Mesodermal cell (in vitro differentiated cells): ENCODE results near the gene SDK2.

ENCODE experiments used
- H3K27ac ChIP-seq: 2 replicates; pipeline ENCODE4 v1.7.0; 2013; ENCODE audit warnings: mild to moderate bottlenecking, low read depth, low read length, moderate library complexity; ENCODE audit not compliant: severe bottlenecking
- H3K36me3 ChIP-seq: 2 replicates; pipeline ENCODE4 v1.7.1; 2013; ENCODE audit warnings: mild to moderate bottlenecking, low read length, moderate library complexity; ENCODE audit not compliant: control insufficient read depth, insufficient read depth
- H3K4me1 ChIP-seq: one replicate; pipeline ENCODE4 v1.7.1; 2013; ENCODE audit warnings: mild to moderate bottlenecking, low read length; ENCODE audit not compliant: insufficient read depth, control insufficient read depth, poor library complexity, severe bottlenecking
- H3K4me3 ChIP-seq: 2 replicates; pipeline ENCODE4 v1.7.0; 2013; ENCODE audit warnings: low read length, control low read depth, mild to moderate bottlenecking; ENCODE audit not compliant: insufficient read depth, poor library complexity, severe bottlenecking; ENCODE audit errors: extremely low read depth
- H3K9me3 ChIP-seq: 2 replicates; pipeline ENCODE4 v1.7.1; 2013; ENCODE audit warnings: mild to moderate bottlenecking, low read length, moderate library complexity; ENCODE audit not compliant: control insufficient read depth
- WGBS, 2 experiments: methylation state at CpG; one replicate each; pipeline ENCODE4 v1.1.5; 2013; ENCODE audit warnings: missing lambda C conversion rate in 2 of 2; ENCODE audit not compliant: insufficient coverage in 2 of 2; 5-methylcytosine and 5-hydroxymethylcytosine counted together

Gene SDK2

DNA sequence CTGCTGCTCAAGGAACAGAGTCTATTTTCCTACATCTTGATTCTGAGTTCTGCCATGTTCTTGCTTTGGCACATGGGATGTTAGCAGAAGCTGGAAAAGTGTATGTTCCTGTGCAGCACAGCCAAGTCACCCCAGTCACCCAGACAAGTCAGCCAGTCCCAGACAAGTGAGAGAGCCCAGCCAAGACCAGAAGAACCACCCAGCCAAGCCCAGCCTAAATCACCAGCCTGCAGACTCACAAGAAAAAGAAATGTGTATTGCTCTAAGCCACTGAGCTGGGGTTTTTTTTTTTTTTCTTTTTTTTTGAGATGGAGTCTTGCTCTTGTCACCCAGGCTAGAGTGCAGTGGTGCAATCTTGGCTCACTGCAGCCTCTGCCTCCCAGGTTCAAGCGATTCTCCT is 191.2 kb downstream of the SDK2 start:
- Histone ChIP-seq H3K36me3 (peaks cover 9% of the 10 kb centered on the region), H3K9me3 (no peaks in the 10 kb centered on the region), H3K27ac (no peak overlapping the region), H3K4me3 (no peak overlapping the region), H3K4me1 (no peaks in the 10 kb centered on the region)
- 100% methylated on average over 1 of the region's 1 CpG; no CpG with 5 or more reads in 1 of the 2 experiments for WGBS, 2 experiments

DNA sequence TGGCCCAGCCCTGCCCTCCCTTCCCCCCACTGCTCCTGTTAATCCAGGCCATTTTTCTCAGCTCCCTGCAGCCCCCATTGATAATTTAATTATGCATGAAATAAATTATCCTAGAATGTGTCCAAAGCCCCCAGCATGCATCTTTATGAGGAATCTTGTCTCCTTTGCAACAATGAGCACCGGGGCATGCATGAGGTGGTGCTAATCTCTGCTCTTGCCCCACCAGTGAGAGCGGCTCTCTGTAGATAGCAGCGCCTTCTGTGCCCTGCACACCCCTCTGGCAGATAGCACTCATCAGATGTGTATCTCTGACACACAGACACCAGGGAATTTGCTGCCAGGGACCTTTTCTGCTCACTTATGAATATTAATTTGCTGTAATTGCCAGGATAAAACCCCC is 192.2 kb downstream of the SDK2 start:
- WGBS, 2 experiments: 87 to 100% methylated on average over 2 to 3 of the region's 3 CpGs
- no peak overlapping the region for H3K27ac ChIP-seq
- no peaks in the 10 kb centered on the region for H3K4me1 ChIP-seq
- H3K9me3 ChIP-seq: no peaks in the 10 kb centered on the region
- H3K4me3 ChIP-seq: no peak overlapping the region
- peaks cover 9% of the 10 kb centered on the region for H3K36me3 ChIP-seq

DNA sequence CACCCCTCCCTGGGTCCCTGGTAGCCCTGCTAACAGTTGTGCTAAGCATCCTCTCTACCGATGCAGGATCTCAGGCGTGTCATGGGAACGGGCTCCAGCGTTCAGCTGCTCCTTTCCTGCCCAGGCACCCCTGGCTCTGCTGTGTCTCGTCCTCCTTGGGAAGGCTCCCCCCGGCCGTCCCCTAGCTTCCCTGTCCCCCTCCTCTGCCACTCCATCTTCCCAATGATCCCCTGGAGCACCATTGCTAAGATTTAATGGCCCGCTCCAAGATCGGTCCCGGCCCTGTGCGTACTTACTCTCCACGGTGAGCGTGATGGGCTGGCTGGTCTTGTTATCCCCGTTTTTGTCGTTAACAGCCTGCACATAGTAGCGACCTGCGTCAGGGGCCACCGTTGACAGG is 196.9 kb downstream of the SDK2 start:
- no peaks in the 10 kb centered on the region for H3K36me3 ChIP-seq
- no peak overlapping the region for H3K27ac ChIP-seq
- no peak overlapping the region for H3K4me3 ChIP-seq
- 94 to 95% methylated on average over 18 of the region's 18 CpGs for WGBS, 2 experiments
- no peaks in the 10 kb centered on the region for H3K9me3 ChIP-seq
- no peaks in the 10 kb centered on the region for H3K4me1 ChIP-seq

- Histone ChIP-seq H3K4me3 (no peak overlapping the region), H3K9me3 (peaks cover 2% of the 10 kb centered on the region), H3K36me3 (peaks cover 2% of the 10 kb centered on the region), H3K4me1 (no peaks in the 10 kb centered on the region), H3K27ac (no peak overlapping the region)
- 90 to 95% methylated on average over 7 of the region's 9 CpGs for WGBS, 2 experiments
Observed at GRCh38 chr17:73446617-73447016, 197.6 kb downstream of the SDK2 start.

GRCh38 chr17:73445466-73445865 is 198.8 kb downstream of the SDK2 start:
- Histone ChIP-seq H3K9me3 (peaks cover 7% of the 10 kb centered on the region), H3K27ac (no peak overlapping the region), H3K4me1 (no peaks in the 10 kb centered on the region), H3K4me3 (no peak overlapping the region), H3K36me3 (peaks cover 5% of the 10 kb centered on the region)
- 94 to 97% methylated on average over 7 of the region's 7 CpGs for WGBS, 2 experiments

DNA sequence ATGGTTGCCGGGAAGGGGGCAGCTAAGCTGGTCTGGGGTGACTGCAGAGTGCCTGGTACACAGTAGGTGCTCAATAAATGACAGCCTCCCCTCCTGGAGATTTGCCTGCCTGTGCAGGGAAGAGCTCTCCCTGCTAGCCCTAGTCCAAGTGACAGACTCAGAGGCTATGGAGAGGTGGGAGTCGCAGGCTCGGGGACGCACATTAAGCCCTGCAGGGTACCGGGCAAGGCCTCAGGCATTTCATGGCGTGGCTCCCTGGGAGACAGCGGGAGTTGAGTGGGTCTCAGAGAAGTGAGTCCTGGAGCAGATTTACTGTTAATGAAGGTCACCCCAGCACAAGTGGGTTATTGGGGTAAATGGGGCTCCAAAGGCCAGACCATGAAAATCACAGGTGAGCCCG is 200.2 kb downstream of the SDK2 start:
- Histone ChIP-seq H3K36me3 (peaks cover 5% of the 10 kb centered on the region), H3K27ac (no peak overlapping the region), H3K9me3 (peaks cover 7% of the 10 kb centered on the region), H3K4me1 (no peaks in the 10 kb centered on the region), H3K4me3 (no peak overlapping the region)
- WGBS, 2 experiments: 94 to 96% methylated on average over 6 to 7 of the region's 8 CpGs

DNA sequence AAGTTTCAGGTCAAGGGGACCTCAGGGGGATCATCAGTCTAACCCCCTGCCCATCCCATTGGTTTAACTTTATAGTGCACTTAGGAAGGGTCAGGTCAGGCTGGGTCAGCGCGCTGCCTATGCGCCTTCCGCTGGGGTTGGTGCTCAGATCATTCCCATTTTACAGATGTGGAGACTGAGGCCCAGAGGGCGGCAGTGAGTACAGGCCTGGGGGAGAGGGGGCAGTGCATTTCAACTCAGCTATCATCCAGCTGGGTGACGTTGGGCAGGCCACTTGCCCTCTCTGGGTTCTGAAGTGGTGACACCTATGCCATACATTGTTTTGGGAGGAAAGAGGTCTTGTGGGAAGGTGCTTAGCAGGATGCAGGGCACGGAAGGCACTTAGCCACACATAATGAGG is 204.6 kb downstream of the SDK2 start:
- Histone ChIP-seq H3K4me1 (peaks cover 13% of the 10 kb centered on the region), H3K27ac (no peak overlapping the region), H3K4me3 (no peak overlapping the region), H3K36me3 (peaks cover 5% of the 10 kb centered on the region), H3K9me3 (peaks cover 7% of the 10 kb centered on the region)
- WGBS, 2 experiments: 88 to 97% methylated on average over 5 to 7 of the region's 7 CpGs

- peaks cover 5% of the 10 kb centered on the region for H3K36me3 ChIP-seq
- no peak overlapping the region for H3K4me3 ChIP-seq
- H3K27ac ChIP-seq: no peak overlapping the region
- WGBS, 2 experiments: 91 to 94% methylated on average over 9 to 15 of the region's 16 CpGs
- peaks cover 7% of the 10 kb centered on the region for H3K9me3 ChIP-seq
- H3K4me1 ChIP-seq: peaks cover 13% of the 10 kb centered on the region
Observed at GRCh38 chr17:73437826-73438225, 206.4 kb downstream of the SDK2 start.

- H3K4me3 ChIP-seq: no peak overlapping the region
- peaks cover 13% of the 10 kb centered on the region for H3K4me1 ChIP-seq
- peaks cover 5% of the 10 kb centered on the region for H3K36me3 ChIP-seq
- no peak overlapping the region for H3K27ac ChIP-seq
- 77 to 83% methylated on average over 5 to 7 of the region's 10 CpGs for WGBS, 2 experiments
- peaks cover 7% of the 10 kb centered on the region for H3K9me3 ChIP-seq
Observed at GRCh38 chr17:73436954-73437353, 207.3 kb downstream of the SDK2 start.

DNA sequence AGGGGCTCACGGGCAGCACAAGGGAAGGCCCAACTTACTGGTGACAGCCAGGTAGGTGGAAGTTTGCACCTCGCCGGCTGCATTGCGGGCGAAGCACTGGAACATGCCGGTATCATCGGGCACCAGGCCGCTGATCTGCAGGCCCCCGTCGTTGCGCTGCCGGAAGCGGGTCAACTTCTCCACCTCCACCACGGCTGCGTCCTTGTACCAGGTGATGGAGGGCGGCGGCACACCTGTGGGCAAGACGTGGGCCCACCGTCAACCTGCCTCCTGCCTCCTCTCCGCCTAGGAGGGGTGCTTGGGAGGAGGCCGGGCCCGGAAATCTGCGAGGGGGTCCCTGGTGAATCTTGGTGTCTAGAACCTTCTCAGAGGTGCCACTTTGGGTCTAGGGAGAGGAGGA is 208.8 kb downstream of the SDK2 start:
- no peaks in the 10 kb centered on the region for H3K9me3 ChIP-seq
- 94 to 99% methylated on average over 18 to 21 of the region's 23 CpGs for WGBS, 2 experiments
- no peak overlapping the region for H3K27ac ChIP-seq
- peaks cover 21% of the 10 kb centered on the region for H3K4me1 ChIP-seq
- H3K4me3 ChIP-seq: no peak overlapping the region
- no peaks in the 10 kb centered on the region for H3K36me3 ChIP-seq

DNA sequence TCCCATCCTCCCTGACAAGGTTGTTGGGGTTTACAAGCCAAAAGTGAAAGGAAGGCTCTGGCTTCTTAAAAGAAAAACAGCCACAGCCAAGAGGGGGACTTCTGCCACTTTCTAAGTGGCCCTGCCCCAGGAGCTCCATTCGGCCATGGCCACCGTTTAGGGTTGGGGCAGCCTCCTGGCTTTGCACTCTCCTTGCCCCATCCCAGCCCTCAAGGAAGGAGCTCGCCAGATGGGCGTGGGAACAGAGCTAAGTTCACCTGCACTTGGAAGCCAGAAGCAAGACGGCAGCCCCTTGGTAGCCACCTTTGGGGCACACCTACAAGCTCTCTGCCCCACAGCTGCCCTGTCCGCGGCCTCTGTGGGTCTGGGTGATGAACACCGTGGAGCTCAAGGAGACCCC is 210.1 kb downstream of the SDK2 start:
- peaks cover 21% of the 10 kb centered on the region for H3K4me1 ChIP-seq

More for the DNA sequence above, 210.1 kb downstream of the SDK2 start:
- no peaks in the 10 kb centered on the region for H3K36me3 ChIP-seq
- H3K9me3 ChIP-seq: no peaks in the 10 kb centered on the region
- H3K27ac ChIP-seq: no peak overlapping the region
- no peak overlapping the region for H3K4me3 ChIP-seq
- WGBS, 2 experiments: 95 to 96% methylated on average over 6 to 8 of the region's 8 CpGs
